ENCODE measurements around the gene NIN.
"Not testable (repeated sequence)": the region's sequence is repeated elsewhere in the genome, so short reads cannot be mapped to it uniquely, and the experiment has no call there.

NIN gene

GRCh38 chr14:50719911-50720759, 110.8 kb downstream of the NIN start:
- in situ Hi-C loops (cut with MboI; ENCODE audit: low sequenced_read_pairs): no loop called here

GRCh38 chr14:50718949-50719348, 112.0 kb downstream of the NIN start:
- in situ Hi-C loops (cut with MboI; ENCODE audit: low sequenced_read_pairs): no loop called here

GRCh38 chr14:50717811-50718210, 113.2 kb downstream of the NIN start:
- in situ Hi-C loops (cut with MboI; ENCODE audit: low sequenced_read_pairs): no loop called here

- in situ Hi-C loops (cut with MboI; ENCODE audit: low sequenced_read_pairs): no loop called here
Observed at GRCh38 chr14:50714450-50715073, 116.4 kb downstream of the NIN start.

- in situ Hi-C loops (cut with MboI; ENCODE audit: low sequenced_read_pairs): no loop called here
Observed at GRCh38 chr14:50711043-50711442, 119.9 kb downstream of the NIN start.

GRCh38 chr14:50705026-50705593, 125.9 kb downstream of the NIN start:
- in situ Hi-C loops (cut with MboI; ENCODE audit: low sequenced_read_pairs): no loop called here

GRCh38 chr14:50704454-50705010, 126.4 kb downstream of the NIN start:
- in situ Hi-C loops (cut with MboI; ENCODE audit: low sequenced_read_pairs): no loop called here

- in situ Hi-C loops (cut with MboI; ENCODE audit: low sequenced_read_pairs): no loop called here
Observed at GRCh38 chr14:50697659-50698290, 133.2 kb downstream of the NIN start.

GRCh38 chr14:50694260-50694659, 136.7 kb downstream of the NIN start:
- in situ Hi-C loops (cut with MboI; ENCODE audit: low sequenced_read_pairs): not testable (repeated sequence)

GRCh38 chr14:50688875-50689274, 142.1 kb downstream of the NIN start:
- in situ Hi-C loops (cut with MboI; ENCODE audit: low sequenced_read_pairs): no loop called here

GRCh38 chr14:50679674-50680073, 151.3 kb downstream of the NIN start:
- in situ Hi-C loops (cut with MboI; ENCODE audit: low sequenced_read_pairs): no loop called here

GRCh38 chr14:50678163-50678562, 152.8 kb downstream of the NIN start:
- in situ Hi-C loops (cut with MboI; ENCODE audit: low sequenced_read_pairs): no loop called here

GRCh38 chr14:50677527-50678063, 153.4 kb downstream of the NIN start:
- in situ Hi-C loops (cut with MboI; ENCODE audit: low sequenced_read_pairs): no loop called here

GRCh38 chr14:50676814-50677516, 154.0 kb downstream of the NIN start:
- in situ Hi-C loops (cut with MboI; ENCODE audit: low sequenced_read_pairs): no loop called here

- in situ Hi-C loops (cut with MboI; ENCODE audit: low sequenced_read_pairs): no loop called here
Observed at GRCh38 chr14:50675597-50675996, 155.4 kb downstream of the NIN start.

- in situ Hi-C loops (cut with MboI; ENCODE audit: low sequenced_read_pairs): no loop called here
Observed at GRCh38 chr14:50670866-50671256, 160.1 kb downstream of the NIN start.

- in situ Hi-C loops (cut with MboI; ENCODE audit: low sequenced_read_pairs): no loop called here
Observed at GRCh38 chr14:50670196-50670865, 160.6 kb downstream of the NIN start.

All from hTERT RPE-1 (cell line).